Measurements from ENCODE around the gene ANKS1A.

The ANKS1A gene

DNA sequence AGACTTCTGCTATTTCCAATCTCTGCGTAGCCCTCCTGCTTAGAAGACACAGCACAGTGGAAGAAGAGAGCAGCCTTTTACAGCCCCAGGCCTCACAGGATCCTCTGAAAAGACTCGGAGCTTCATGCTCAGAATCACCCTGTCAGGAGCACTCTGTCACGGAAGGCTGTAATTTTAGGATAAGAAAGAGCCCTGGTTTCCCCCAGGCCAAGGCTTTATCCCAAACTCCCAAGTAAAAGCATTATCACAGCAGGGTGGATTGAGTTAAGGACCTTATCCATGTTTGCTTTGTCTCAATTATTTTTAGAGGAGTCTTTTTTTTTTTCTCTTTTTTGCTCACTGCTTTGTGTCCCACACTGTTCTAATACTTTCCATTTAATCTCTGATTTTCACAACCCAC lies 39.2 kb downstream of the ANKS1A start:
- peaks cover 6% of the 10 kb centered on the region; the same call in 1 of the 2 replicates for H4K20me1 ChIP-seq (ENCODE audit: control insufficient read depth, insufficient read depth, low read depth, low read length)
- H3K9me3 ChIP-seq (ENCODE audit: control insufficient read depth, insufficient read depth, low read length) = no peaks in the 10 kb centered on the region
- TF ChIP-seq EZH2phosphoT487 (IDR thresholded peaks at IDR 0.05; ENCODE audit: borderline replicate concordance, low read length) = no peak
- TF ChIP-seq, protein P1, sequence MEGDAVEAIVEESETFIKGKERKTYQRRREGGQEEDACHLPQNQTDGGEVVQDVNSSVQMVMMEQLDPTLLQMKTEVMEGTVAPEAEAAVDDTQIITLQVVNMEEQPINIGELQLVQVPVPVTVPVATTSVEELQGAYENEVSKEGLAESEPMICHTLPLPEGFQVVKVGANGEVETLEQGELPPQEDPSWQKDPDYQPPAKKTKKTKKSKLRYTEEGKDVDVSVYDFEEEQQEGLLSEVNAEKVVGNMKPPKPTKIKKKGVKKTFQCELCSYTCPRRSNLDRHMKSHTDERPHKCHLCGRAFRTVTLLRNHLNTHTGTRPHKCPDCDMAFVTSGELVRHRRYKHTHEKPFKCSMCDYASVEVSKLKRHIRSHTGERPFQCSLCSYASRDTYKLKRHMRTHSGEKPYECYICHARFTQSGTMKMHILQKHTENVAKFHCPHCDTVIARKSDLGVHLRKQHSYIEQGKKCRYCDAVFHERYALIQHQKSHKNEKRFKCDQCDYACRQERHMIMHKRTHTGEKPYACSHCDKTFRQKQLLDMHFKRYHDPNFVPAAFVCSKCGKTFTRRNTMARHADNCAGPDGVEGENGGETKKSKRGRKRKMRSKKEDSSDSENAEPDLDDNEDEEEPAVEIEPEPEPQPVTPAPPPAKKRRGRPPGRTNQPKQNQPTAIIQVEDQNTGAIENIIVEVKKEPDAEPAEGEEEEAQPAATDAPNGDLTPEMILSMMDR (IDR thresholded peaks at IDR 0.05; ENCODE audit: low read depth, low read length, poor library complexity, severe bottlenecking) = no peak
- no peaks in the 10 kb centered on the region for H3K4me1 ChIP-seq (ENCODE audit: control insufficient read depth, low read length)
- no peaks in the 10 kb centered on the region for H3K36me3 ChIP-seq (ENCODE audit: control insufficient read depth, low read length)
- H3K79me2 ChIP-seq (ENCODE audit: control insufficient read depth, low read length) = no peaks in the 10 kb centered on the region
- no peak overlapping the region for H3K4me2 ChIP-seq (ENCODE audit: low read length)
- no peak overlapping the region for H3K27ac ChIP-seq (ENCODE audit: low read depth, low read length)
- H3K9me2 ChIP-seq (replicated peaks; ENCODE audit: control insufficient read depth, low read length) = no peaks in the 10 kb centered on the region
- H3K4me3 ChIP-seq (ENCODE audit: low read length) = no peak overlapping the region
- H3F3A ChIP-seq (ENCODE audit: control insufficient read depth, insufficient read depth) = no peaks in the 10 kb centered on the region
- H3K27me3 ChIP-seq (ENCODE audit: control insufficient read depth, low read length) = no peaks in the 10 kb centered on the region

DNA sequence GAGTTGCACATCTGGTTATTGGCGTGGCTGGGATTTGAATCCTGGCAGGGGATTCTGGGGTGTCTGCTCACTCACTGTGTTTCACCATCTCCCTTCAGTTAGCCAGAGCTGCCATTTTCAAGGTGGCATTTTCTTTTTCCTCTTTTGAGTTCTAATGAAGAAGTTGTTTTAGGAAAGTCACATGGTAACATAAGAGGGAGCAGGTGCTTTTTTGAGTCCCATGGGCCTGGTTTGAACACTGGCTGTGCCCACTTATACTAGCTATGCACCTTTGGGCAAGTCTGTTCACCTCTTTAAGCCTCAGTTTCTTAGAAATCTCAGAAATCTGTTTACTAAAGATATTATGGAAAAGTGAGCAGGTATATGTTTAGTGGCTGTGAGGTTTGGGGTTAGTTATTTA lies 39.6 kb downstream of the ANKS1A start:
- Histone ChIP-seq H3K27ac (ENCODE audit: low read depth, low read length) (no peak overlapping the region), H4K20me1 (ENCODE audit: control insufficient read depth, insufficient read depth, low read depth, low read length) (peaks cover 6% of the 10 kb centered on the region; the same call in 1 of the 2 replicates), H3F3A (ENCODE audit: control insufficient read depth, insufficient read depth) (no peaks in the 10 kb centered on the region), H3K9me2 (replicated peaks; ENCODE audit: control insufficient read depth, low read length) (no peaks in the 10 kb centered on the region), H3K9me3 (ENCODE audit: control insufficient read depth, insufficient read depth, low read length) (no peaks in the 10 kb centered on the region), H3K36me3 (ENCODE audit: control insufficient read depth, low read length) (no peaks in the 10 kb centered on the region), H3K4me1 (ENCODE audit: control insufficient read depth, low read length) (no peaks in the 10 kb centered on the region), H3K4me2 (ENCODE audit: low read length) (no peak overlapping the region), H3K27me3 (ENCODE audit: control insufficient read depth, low read length) (no peaks in the 10 kb centered on the region), H3K4me3 (ENCODE audit: low read length) (no peak overlapping the region), H3K79me2 (ENCODE audit: control insufficient read depth, low read length) (no peaks in the 10 kb centered on the region)
- TF ChIP-seq EZH2phosphoT487 (IDR thresholded peaks at IDR 0.05; ENCODE audit: borderline replicate concordance, low read length) = no peak
- TF ChIP-seq, protein P1 (IDR thresholded peaks at IDR 0.05; ENCODE audit: low read depth, low read length, poor library complexity, severe bottlenecking) = no peak

DNA sequence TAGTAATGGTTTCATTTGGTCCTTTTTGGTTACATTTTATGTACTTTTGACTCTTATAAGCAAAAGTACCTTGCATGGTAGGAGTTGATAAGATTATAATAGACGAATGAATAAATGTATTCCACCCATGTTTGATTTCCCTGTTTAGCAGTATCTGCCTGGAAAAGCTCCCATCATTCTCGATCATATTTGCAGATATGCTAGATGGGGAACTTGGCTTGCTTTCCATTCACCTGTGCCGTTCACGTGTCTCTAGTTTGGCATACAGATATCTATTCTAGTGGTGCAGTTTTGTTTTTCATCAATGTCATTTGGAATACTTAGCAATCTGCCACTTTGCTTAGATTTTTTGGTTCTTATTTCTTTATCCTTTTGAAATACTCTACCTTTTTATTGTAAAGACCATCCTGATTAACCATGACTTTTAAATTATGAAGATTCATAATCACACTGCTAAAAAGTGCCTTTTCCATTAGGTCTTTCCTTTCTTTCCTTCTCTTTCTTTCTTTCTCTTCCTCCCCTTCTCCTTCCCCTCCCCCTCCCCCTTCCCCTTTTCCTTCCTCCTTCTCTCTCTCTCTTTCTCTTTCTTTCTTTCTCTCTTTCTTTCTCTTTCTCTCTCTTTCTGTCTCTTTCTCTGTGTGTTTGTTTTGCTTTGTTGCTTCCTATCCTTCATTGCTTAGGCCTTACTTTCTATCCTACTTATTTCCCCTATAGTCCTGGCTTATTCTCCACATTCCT lies 40.4 kb downstream of the ANKS1A start:
- H3K79me2 ChIP-seq (ENCODE audit: control insufficient read depth, low read length) = no peaks in the 10 kb centered on the region
- no peaks in the 10 kb centered on the region for H3K4me1 ChIP-seq (ENCODE audit: control insufficient read depth, low read length)
- no peak overlapping the region for H3K4me2 ChIP-seq (ENCODE audit: low read length)
- no peaks in the 10 kb centered on the region for H3K27me3 ChIP-seq (ENCODE audit: control insufficient read depth, low read length)
- no peak overlapping the region for H3K27ac ChIP-seq (ENCODE audit: low read depth, low read length)
- no peaks in the 10 kb centered on the region for H3F3A ChIP-seq (ENCODE audit: control insufficient read depth, insufficient read depth)
- H3K4me3 ChIP-seq (ENCODE audit: low read length) = no peak overlapping the region
- TF ChIP-seq, protein P1 (IDR thresholded peaks at IDR 0.05; ENCODE audit: low read depth, low read length, poor library complexity, severe bottlenecking) = no peak
- no peak for TF ChIP-seq EZH2phosphoT487 (IDR thresholded peaks at IDR 0.05; ENCODE audit: borderline replicate concordance, low read length)
- H3K9me3 ChIP-seq (ENCODE audit: control insufficient read depth, insufficient read depth, low read length) = no peaks in the 10 kb centered on the region
- no peaks in the 10 kb centered on the region for H3K36me3 ChIP-seq (ENCODE audit: control insufficient read depth, low read length)
- peaks cover 3% of the 10 kb centered on the region; the same call in 1 of the 2 replicates for H4K20me1 ChIP-seq (ENCODE audit: control insufficient read depth, insufficient read depth, low read depth, low read length)
- H3K9me2 ChIP-seq (replicated peaks; ENCODE audit: control insufficient read depth, low read length) = no peaks in the 10 kb centered on the region
